Measurements from ENCODE around the gene CYP2R1. TPM values are rescaled to one million over a fixed set of nuclear protein-coding genes. Genes with fewer than 3 reads are reported as not detected.

Gene CYP2R1
- total and polyA plus RNA-seq, 2 donors (not counting 3 experiments of a cell fraction or from before 2014, with no cell fraction given): 5.8 to 8.0 TPM

- H3K27ac ChIP-seq (ENCODE audit: insufficient read depth, low read depth, low read length): no peak overlapping the region
- H3K4me3 ChIP-seq (replicated peaks in 1 of 3; ENCODE audit: insufficient read depth in 1 of 3, low read depth in 1 of 3, low read length in 3 of 3): no peak overlapping the region
- peak overlapping the region; percentile 17 for H2AFZ ChIP-seq (ENCODE audit: low read depth, low read length)
- ChIA-PET CTCF (interaction anchor here (1.7 to 8.1 kb wide), 2 partner anchors 11 to 105 kb away, joined by 9 to 154 read pairs; no protein-coding TSS in a partner anchor), POLR2A (no interaction called here)
- H3K9ac ChIP-seq (replicated peaks; ENCODE audit: extremely low read depth, insufficient read depth, low read length): no peak overlapping the region
- peak; percentile 11 for DNase-seq (ENCODE audit: low read depth, low spot score)
- peak; percentile 40 for FAIRE-seq
- no TSS peak for BruUV-seq (replicated peaks)
- no peak overlapping the region for H3K4me2 ChIP-seq (ENCODE audit: insufficient read depth, low read length)
- no peaks in the 10 kb centered on the region for H3K79me2 ChIP-seq (ENCODE audit: control insufficient read depth, insufficient read depth, low read length)
- H3K9me1 ChIP-seq (replicated peaks; ENCODE audit: control insufficient read depth, extremely low read depth, insufficient read depth, low read length): no peaks in the 10 kb centered on the region
- dilution Hi-C loops (cut with MboI; ENCODE audit: extremely low pct_ligation_motif_present, low sequenced_read_pairs): no loop called here
- H4K20me1 ChIP-seq (replicated peaks; ENCODE audit: control insufficient read depth, extremely low read depth, insufficient read depth, low read length): no peaks in the 10 kb centered on the region
- no peaks in the 10 kb centered on the region for H3K27me3 ChIP-seq (ENCODE audit: control insufficient read depth in 2 of 2, insufficient read depth in 2 of 2, low read length in 2 of 2)
- intact Hi-C loops (cut with micrococcal nuclease): loop anchor here (5.0 kb wide), 2 partner anchors 253 to 318 kb away; partner anchors contain the start of gene PDE3B
- no peak for TF ChIP-seq JUN (IDR thresholded peaks at IDR 0.05; ENCODE audit: borderline replicate concordance, insufficient read depth, insufficient read length, low read depth)
- no peak for TF ChIP-seq POLR2AphosphoS5 (IDR thresholded peaks at IDR 0.05; ENCODE audit: insufficient read depth, low read depth, low read length)
- no peak for TF ChIP-seq CTCF (IDR thresholded peaks at IDR 0.05; ENCODE audit: extremely low read depth in 1 of 2, insufficient read depth in 1 of 2, low read depth in 1 of 2, low read length in 2 of 2)
- no peak for TF ChIP-seq FOS (IDR thresholded peaks at IDR 0.05; ENCODE audit: borderline replicate concordance, insufficient read depth, low read length)
- no peak for TF ChIP-seq EZH2 (IDR thresholded peaks at IDR 0.05; ENCODE audit: borderline replicate concordance, low read depth, low read length, severe bottlenecking)
- TF ChIP-seq GATA2 (IDR thresholded peaks at IDR 0.05; ENCODE audit: insufficient read depth, insufficient read length, low read depth, low read length): no peak
- H3K9me3 ChIP-seq (replicated peaks; ENCODE audit: control insufficient read depth, insufficient read depth, low read length): no peaks in the 10 kb centered on the region
- H3K36me3 ChIP-seq (ENCODE audit: control insufficient read depth in 2 of 2, extremely low read depth in 1 of 2, insufficient read depth in 2 of 2, low read length in 2 of 2): no peaks in the 10 kb centered on the region
- H3K4me1 ChIP-seq (ENCODE audit: control insufficient read depth, extremely low read depth, insufficient read depth, low read length): peaks cover 9% of the 10 kb centered on the region
Observed at GRCh38 chr11:14894657-14895598, 2.9 kb upstream of the CYP2R1 start.
